Pancreas (tissue), 10 donors: ENCODE results near the gene NFE2. TPM values are rescaled to one million over a fixed set of nuclear protein-coding genes. Genes with fewer than 3 reads are reported as not detected.
A peak's percentile ranks its signal among the peaks of the same experiment; 100 is the strongest.

ENCODE experiments used
- ATAC-seq, 4 donors: fragments of 200-7000 bp; cut with Tn5 transposase; one replicate each; pipeline versions ENCODE4 v1.8.0 to v1.9.1; 2020; ENCODE audit warnings: mild to moderate bottlenecking in 4 of 4, moderate library complexity in 4 of 4
- DNase-seq, 6 donors: peaks; one replicate each; pipeline ENCODE4 v3.0.0-alpha.2; 2020
- FAIRE-seq: peaks from 2 replicates; lab custom pipeline; 2012; peaks lifted over from hg19 to GRCh38; lab: Jason Lieb, UNC
- H3K27ac ChIP-seq, 4 donors: fragments of 200-600 bp; sonication (generic); 1 replicate in 3 of 4; 2 replicates in 1 of 4; pipeline versions ENCODE4 v1.5.0 to v1.8.0; 2020
- H3K27me3 ChIP-seq, 4 donors: fragments of 200-600 bp; one replicate each; pipeline ENCODE4 v1.8.0; 2021
- H3K36me3 ChIP-seq, 3 donors: fragments of 200-600 bp; sonication (generic) in 1 of 3; one replicate each; pipeline versions ENCODE4 v1.5.0 to v1.8.0; 2020 to 2021
- H3K4me1 ChIP-seq, 3 donors: fragments of 200-600 bp; one replicate each; pipeline ENCODE4 v1.8.0; 2021
- H3K4me3 ChIP-seq, 4 donors: fragments of 200-600 bp; sonication (generic) in 2 of 4; one replicate each; pipeline versions ENCODE4 v1.5.0 to v1.8.0; 2020 to 2021
- H3K9me3 ChIP-seq, 4 donors: fragments of 200-600 bp; one replicate each; pipeline ENCODE4 v1.8.0; 2021
- CTCF ChIP-seq, 4 donors: fragments of 200-600 bp; sonication (generic) in 3 of 4; IDR thresholded peaks; one replicate each; pipeline versions ENCODE4 v1.5.0 to v1.8.0; 2021; ENCODE audit warnings: antibody characterized with exemption in 4 of 4
- WGBS, 2 donors: extraction: QIAGEN DNeasy Blood & Tissue Kit; methylation state at CpG; one replicate each; pipeline ENCODE4 v1.1.7; 2013; 5-methylcytosine and 5-hydroxymethylcytosine counted together
- intact Hi-C, 3 donors: fragments of 100-400 bp; cut with DNase I; formaldehyde crosslinking; loops; one replicate each; pipeline versions ENCODE4 v1.11.1 to v1.14.2; 2022
- polyA plus RNA-seq, 2 donors: library from polyadenylated mRNA; stranded (reverse); fragments of 200-250 nt; gene quantifications; one replicate each; pipeline ENCODE4 v1.2.3, GENCODE V29; 2013
- total RNA-seq, 6 donors: library from RNA; stranded (reverse); fragmentation: NEBNext Ultra II Directional in 4 of 6; extraction: Animal tissue kit (Norgen Biotek cat#: 25700) in 4 of 6; gene quantifications; one replicate each; pipeline versions ENCODE4 v1.2.1 to v1.2.4, GENCODE V29; 2021 to 2023
- donor health status: healthy with polysubstance abuse.
- donor health status: DM: no; HTN: no; CAD: no; lungs with moderate emphysema.
- donor health status: DM: no; HTN: no; CAD: no.
- donor health status: control.
- donor health status: control.
- donor health status: Bipolar disorder and iron deficiency.
- donor health status: DM: yes; HTN: yes; CAD: no.
- donor health status: DM: no; HTN: no; CAD: no.
- donor health status: DM: no; HTN: no; CAD: no.
- donor health status: DM: yes; HTN: yes; CAD: no.

Gene NFE2
- total and polyA plus RNA-seq, 8 donors, result 0.16 to 0.58 (median 0.34) TPM; not detected in 1

GRCh38 chr12:54265364-54265812, 35.4 kb downstream of the NFE2 start:
- Histone ChIP-seq H3K9me3 (no peaks in the 10 kb centered on the region), H3K4me1 (peaks cover 0 to 1% (median 0%) of the 10 kb centered on the region in 3 donors), H3K27ac (no peak overlapping the region), H3K36me3 (no peaks in the 10 kb centered on the region), H3K27me3 (no peaks in the 10 kb centered on the region), H3K4me3 (no peak overlapping the region)
- no peak for TF ChIP-seq CTCF (IDR thresholded peaks at IDR 0.05)
- intact Hi-C loops, result no loop called here
- 93 to 94% methylated on average over 4 of the region's 4 CpGs for WGBS, 2 donors
- ATAC-seq, result no peak
- FAIRE-seq, result no peak
- DNase-seq, result no peak

GRCh38 chr12:54262403-54262925, 38.4 kb downstream of the NFE2 start:
- no peak for TF ChIP-seq CTCF (IDR thresholded peaks at IDR 0.05)
- WGBS, 2 donors, result 31 to 33% methylated on average over 4 of the region's 4 CpGs
- no peak for FAIRE-seq
- no peaks in the 10 kb centered on the region for H3K9me3 ChIP-seq
- peaks cover 0 to 17% (median 11%) of the 10 kb centered on the region in 3 donors for H3K4me1 ChIP-seq
- H3K27me3 ChIP-seq, result no peaks in the 10 kb centered on the region
- peak overlapping the region in 1 of 4 donors; percentile 25 for H3K27ac ChIP-seq
- intact Hi-C loops, result no loop called here
- no peaks in the 10 kb centered on the region for H3K36me3 ChIP-seq
- no peak overlapping the region for H3K4me3 ChIP-seq
- DNase-seq, result no peak
- no peak for ATAC-seq

- no peaks in the 10 kb centered on the region for H3K9me3 ChIP-seq
- H3K4me3 ChIP-seq, result no peak overlapping the region
- WGBS, 2 donors, result 57 to 58% methylated on average over 5 of the region's 5 CpGs
- no peaks in the 10 kb centered on the region for H3K27me3 ChIP-seq
- ATAC-seq (no peak), DNase-seq (no peak), FAIRE-seq (no peak)
- H3K36me3 ChIP-seq, result no peaks in the 10 kb centered on the region
- peaks cover 0 to 17% (median 11%) of the 10 kb centered on the region in 3 donors for H3K4me1 ChIP-seq
- intact Hi-C loops, result no loop called here
- peak overlapping the region in 1 of 4 donors; percentile 25 for H3K27ac ChIP-seq
- TF ChIP-seq CTCF (IDR thresholded peaks at IDR 0.05), result no peak
Measured at GRCh38 chr12:54261815-54262402, 38.9 kb downstream of the NFE2 start.

GRCh38 chr12:54259194-54260011, 41.4 kb downstream of the NFE2 start:
- FAIRE-seq, result no peak
- TF ChIP-seq CTCF (IDR thresholded peaks at IDR 0.05), result no peak

More at GRCh38 chr12:54259194-54260011, 41.4 kb downstream of the NFE2 start:
- Histone ChIP-seq H3K36me3 (no peaks in the 10 kb centered on the region), H3K27ac (peak overlapping the region; percentile 43 to 90 (median 80)), H3K27me3 (no peaks in the 10 kb centered on the region), H3K9me3 (no peaks in the 10 kb centered on the region), H3K4me1 (peaks cover 0 to 17% (median 11%) of the 10 kb centered on the region in 3 donors), H3K4me3 (peak overlapping the region; percentile 15 to 57 (median 32))
- intact Hi-C loops, result loop anchor here in 1 of 3 donors (10.0 kb wide), 1 partner anchor 105 kb away; the partner anchor contains the start of gene GPR84
- DNase-seq (peak; percentile 75 to 89 (median 83)), ATAC-seq (peak; percentile 97 to 98 (median 98))
- 2 to 3% methylated on average over 11 of the region's 11 CpGs for WGBS, 2 donors
